K562 (cell line): ENCODE results near the gene PBX2. TPM values are rescaled to one million over a fixed set of nuclear protein-coding genes. Genes with fewer than 3 reads are reported as not detected.

Source experiments
- BACH1 ChIP-seq: fragments of 200-800 bp; sonication (Bioruptor generic); IDR thresholded peaks from 2 replicates; pipeline ENCODE4 v1.6.1; 2016; ENCODE audit warnings: missing genetic modification characterization, missing compliant biosample characterization
- CREB1 ChIP-seq, 2 experiments: sonication (generic) in 1 of 2; formaldehyde crosslinking in 1 of 2; IDR thresholded peaks; 2 replicates each; pipeline versions ENCODE4 v1.6.1 to v1.8.0; 2012 to 2022; ENCODE audit warnings: inconsistent platforms in 1 of 2, mild to moderate bottlenecking in 1 of 2, missing genetic modification reagents in 1 of 2, moderate library complexity in 1 of 2
- ELF4 ChIP-seq: fragments of 450-650 bp; formaldehyde crosslinking; IDR thresholded peaks from 2 replicates; pipeline ENCODE4 v1.4.0; 2022; ENCODE audit warnings: missing genetic modification characterization
- FOSL1 ChIP-seq: fragments of 200-800 bp; sonication (Bioruptor generic); conservative IDR thresholded peaks from 2 replicates; pipeline ENCODE4 v1.6.1; 2016; ENCODE audit warnings: missing genetic modification characterization, missing compliant biosample characterization
- GTF3C2 ChIP-seq: IDR thresholded peaks from 3 replicates; pipeline ENCODE4 v1.6.1; 2011; ENCODE audit warnings: borderline replicate concordance, mild to moderate bottlenecking, moderate library complexity; ENCODE audit not compliant: insufficient read length; ENCODE audit errors: extremely low read depth
- JUNB ChIP-seq: fragments of 450-650 bp; formaldehyde crosslinking; conservative IDR thresholded peaks from 2 replicates; pipeline ENCODE4 v1.4.0; 2020; ENCODE audit warnings: mild to moderate bottlenecking
- MAFG ChIP-seq: fragments of 450-650 bp; conservative IDR thresholded peaks from 2 replicates; pipeline ENCODE4 v1.6.1; 2016; ENCODE audit warnings: missing genetic modification characterization, missing compliant biosample characterization
- PML ChIP-seq: IDR thresholded peaks from 2 replicates; pipeline ENCODE4 v1.6.1; 2012; ENCODE audit warnings: low read length, inconsistent platforms
- POLR2H ChIP-seq: IDR thresholded peaks from 2 replicates; pipeline ENCODE4 v1.6.1; 2016; ENCODE audit warnings: missing genetic modification characterization, low read depth, mild to moderate bottlenecking, control low read depth, missing compliant biosample characterization, moderate library complexity
- PPARD ChIP-seq: fragments of 250-450 bp; sonication (Bioruptor Pico); IDR thresholded peaks from 2 replicates; pipeline ENCODE4 v1.8.0; 2022; ENCODE audit warnings: inconsistent platforms, mild to moderate bottlenecking, moderate library complexity
- RAD21 ChIP-seq, 2 experiments: fragments of 250-450 bp in 1 of 2; fragments of 450-650 bp in 1 of 2; sonication (Bioruptor Pico) in 1 of 2; formaldehyde crosslinking in 1 of 2; IDR thresholded peaks in 1 of 2; conservative IDR thresholded peaks in 1 of 2; 2 replicates each; pipeline versions ENCODE4 v1.4.0 to v1.8.0; 2020 to 2022; ENCODE audit warnings: mild to moderate bottlenecking in 2 of 2, moderate library complexity in 1 of 2
- STAT5B ChIP-seq: fragments of 250-450 bp; sonication (Bioruptor Pico); IDR thresholded peaks from 2 replicates; pipeline ENCODE4 v1.8.0; 2021; ENCODE audit warnings: mild to moderate bottlenecking, inconsistent platforms
- TAF1 ChIP-seq: IDR thresholded peaks from 2 replicates; pipeline ENCODE4 v1.6.1; 2011; ENCODE audit warnings: mild to moderate bottlenecking, low read length, moderate library complexity; ENCODE audit not compliant: insufficient read depth, control insufficient read depth, severe bottlenecking; ENCODE audit errors: extremely low read depth
- TAF7 ChIP-seq: fragments of 450-650 bp; IDR thresholded peaks from 2 replicates; pipeline ENCODE4 v1.6.1; 2016; ENCODE audit warnings: missing genetic modification characterization, missing compliant biosample characterization
- THRB ChIP-seq: fragments of 450-650 bp; formaldehyde crosslinking; conservative IDR thresholded peaks from 2 replicates; pipeline ENCODE4 v1.4.0; 2022; ENCODE audit warnings: mild to moderate bottlenecking, missing genetic modification characterization
- ZBTB7A ChIP-seq: IDR thresholded peaks from 2 replicates; pipeline ENCODE4 v1.6.1; 2011; ENCODE audit warnings: low read depth, mild to moderate bottlenecking, low read length, moderate library complexity, borderline replicate concordance; ENCODE audit not compliant: control insufficient read depth
- ZFPM2 ChIP-seq: fragments of 250-450 bp; sonication (Bioruptor Pico); IDR thresholded peaks from 2 replicates; pipeline ENCODE4 v1.5.1; 2022; ENCODE audit warnings: mild to moderate bottlenecking
- ZNF79 ChIP-seq: fragments of 250-450 bp; sonication (Bioruptor Pico); IDR thresholded peaks from 2 replicates; pipeline ENCODE4 v1.4.0; 2020; ENCODE audit warnings: low read depth, mild to moderate bottlenecking, moderate library complexity
- polyA plus RNA-seq, 8 experiments: library from polyadenylated mRNA; depleted of rRNA in 4 of 8; stranded (reverse) in 5 of 8; unstranded in 3 of 8; fragments of >200 nt; fragmentation: Nextera tagmentation in 2 of 8; fragmentation: Illumina TruSeq in 1 of 8; extraction: Ambion mirVana in 2 of 8; extraction: Trizol in 1 of 8; gene quantifications; 2 replicates each; pipeline versions ENCODE4 v1.2.1 to v1.2.3, GENCODE V29; 2011 to 2014; ENCODE audit warnings: inconsistent platforms in 1 of 8, missing spikeins in 1 of 8
- total RNA-seq, 7 experiments: library from RNA; depleted of rRNA in 6 of 7; stranded (reverse); fragments of >200 nt in 6 of 7; fragmentation: Illumina TruSeq in 2 of 7; extraction: Trizol in 2 of 7; gene quantifications; 2 replicates each; pipeline versions ENCODE4 v1.2.1 to v1.2.3, GENCODE V29; 2011 to 2021; ENCODE audit warnings: low replicate concordance in 1 of 7
- TF ChIP-seq, protein P1 (sequence below): sonication (generic); formaldehyde crosslinking; IDR thresholded peaks from 2 replicates; pipeline ENCODE4 v1.8.0; 2022; ENCODE audit warnings: mild to moderate bottlenecking, missing genetic modification reagents
- TF ChIP-seq, protein P2 (sequence below), 2 experiments: fragments of 250-450 bp in 1 of 2; fragments of 450-650 bp in 1 of 2; sonication (Bioruptor Pico) in 1 of 2; IDR thresholded peaks; 2 replicates each; pipeline versions ENCODE4 v1.6.1 to v1.8.0; 2016 to 2021; ENCODE audit warnings: mild to moderate bottlenecking in 2 of 2, moderate library complexity in 2 of 2, missing compliant biosample characterization in 1 of 2, missing genetic modification characterization in 1 of 2

Gene PBX2
- total and polyA plus RNA-seq, 9 of the 15 experiments (the other 6 are each of a cell fraction or from before 2014, with no cell fraction given), result 1.9 to 134 (median 62.5) TPM

DNA sequence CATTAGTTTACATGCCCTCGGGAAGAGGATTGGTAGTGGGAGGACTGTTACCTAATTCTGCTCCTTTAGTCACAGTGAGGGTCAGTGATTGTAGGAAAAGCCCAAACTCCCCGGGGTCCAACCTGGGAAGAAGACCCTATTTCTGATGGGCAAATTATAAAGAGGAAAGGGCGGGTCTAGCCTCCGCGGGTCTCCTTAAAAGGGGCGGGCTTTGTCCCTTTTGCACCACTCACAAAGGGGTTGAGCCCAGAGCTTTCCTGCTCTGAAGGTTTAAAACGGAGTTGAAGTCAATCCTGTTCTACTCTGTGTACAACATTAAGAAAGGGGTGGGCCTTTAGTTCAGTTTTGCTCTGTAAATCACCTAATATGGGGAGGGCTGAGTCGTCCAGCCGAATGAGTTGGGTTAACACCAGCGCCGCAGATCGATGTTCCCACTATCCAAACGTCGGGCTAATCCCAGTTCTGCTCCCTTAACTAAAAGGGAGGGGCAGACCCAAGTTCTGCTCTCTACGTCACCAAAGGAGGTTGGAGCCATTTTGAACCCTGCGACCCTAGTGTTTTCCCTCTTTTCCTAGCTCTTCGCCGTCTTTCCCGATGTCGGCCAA lies 12.7 kb downstream of the PBX2 start (continued):
- TF ChIP-seq FOSL1 (tag) (peak; percentile 45; the same call in 1 of the 2 replicates), TAF7 (tag) (peak; percentile 71; the same call in 1 of the 2 replicates), TAF1 (peak; percentile 18), ZNF79 (CRISPR knock-in tag) (peak; percentile 19; the same call in 1 of the 2 replicates), PPARD (CRISPR knock-in tag) (no peak), THRB (CRISPR knock-in tag) (no peak), BACH1 (tag) (no peak; the same call in 1 of the 2 replicates), STAT5B (CRISPR knock-in tag) (no peak), GTF3C2 (no peak), ELF4 (CRISPR knock-in tag) (no peak), JUNB (CRISPR knock-in tag) (no peak), POLR2H (peak; percentile 80), RAD21 (CRISPR knock-in tag; conservative IDR thresholded peaks at IDR 0.05 in 1 of 2, IDR thresholded peaks at IDR 0.05 in 1 of 2) (no peak; a peak in 1 of 4 replicates), ZBTB7A (peak; percentile 70), ZFPM2 (CRISPR knock-in tag) (no peak), CREB1 (IDR thresholded peaks at IDR 0.05) (0 out of 2 replicates have a peak, but pooled peaks have one; percentile 18), CREB1 (CRISPR knock-in tag; IDR thresholded peaks at IDR 0.05) (peak; percentile 72), PML (no peak; the same call in 1 of the 2 replicates), MAFG (tag) (no peak)
- TF ChIP-seq, protein P1, sequence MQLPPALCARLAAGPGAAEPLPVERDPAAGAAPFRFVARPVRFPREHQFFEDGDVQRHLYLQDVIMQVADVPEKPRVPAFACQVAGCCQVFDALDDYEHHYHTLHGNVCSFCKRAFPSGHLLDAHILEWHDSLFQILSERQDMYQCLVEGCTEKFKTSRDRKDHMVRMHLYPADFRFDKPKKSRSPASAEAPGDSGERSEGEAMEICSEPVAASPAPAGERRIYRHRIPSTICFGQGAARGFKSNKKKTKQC (CRISPR knock-in tag), result no peak
- TF ChIP-seq, protein P2, sequence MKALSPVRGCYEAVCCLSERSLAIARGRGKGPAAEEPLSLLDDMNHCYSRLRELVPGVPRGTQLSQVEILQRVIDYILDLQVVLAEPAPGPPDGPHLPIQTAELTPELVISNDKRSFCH (CRISPR knock-in tag; IDR thresholded peaks at IDR 0.05), result no peak
- TF ChIP-seq, protein P2 (tag; IDR thresholded peaks at IDR 0.05), result no peak
